GM19328 (cell line): ENCODE results near the gene ZFX.

Source experiments
- ATAC-seq: cut with Tn5 transposase; IDR thresholded peaks from one replicate; pipeline ENCODE4 v1.9.1; 2021; ENCODE audit warnings: mild to moderate bottlenecking, moderate library complexity; ENCODE audit not compliant: unreplicated experiment

ZFX gene

GRCh38 chrX:24235084-24235710 is 85.7 kb downstream of the ZFX start:
- ATAC-seq: no peak

- peak; percentile 11 for ATAC-seq
Observed at GRCh38 chrX:24241822-24242648, 92.5 kb downstream of the ZFX start.

GRCh38 chrX:24242649-24243175 is 93.2 kb downstream of the ZFX start:
- ATAC-seq: peak; percentile 80

GRCh38 chrX:24243188-24243587 is 93.7 kb downstream of the ZFX start:
- no peak for ATAC-seq

GRCh38 chrX:24243692-24244091 is 94.2 kb downstream of the ZFX start:
- ATAC-seq: no peak

GRCh38 chrX:24245202-24245601 is 95.7 kb downstream of the ZFX start:
- no peak for ATAC-seq

GRCh38 chrX:24248042-24248441 is 98.5 kb downstream of the ZFX start:
- no peak for ATAC-seq

GRCh38 chrX:24253030-24253429 is 103.5 kb downstream of the ZFX start:
- ATAC-seq: no peak

- ATAC-seq: no peak
Observed at GRCh38 chrX:24253469-24253868, 103.9 kb downstream of the ZFX start.

- ATAC-seq: no peak
Observed at GRCh38 chrX:24257011-24257410, 107.5 kb downstream of the ZFX start.

- ATAC-seq: no peak
Observed at GRCh38 chrX:24259544-24260240, 110.2 kb downstream of the ZFX start.

- no peak for ATAC-seq
Observed at GRCh38 chrX:24260842-24261550, 111.5 kb downstream of the ZFX start.

GRCh38 chrX:24262309-24262708 is 112.8 kb downstream of the ZFX start:
- no peak for ATAC-seq

- ATAC-seq: no peak
Observed at GRCh38 chrX:24264383-24264782, 114.9 kb downstream of the ZFX start.
